ENCODE data around the gene CFAP221.
A peak's percentile ranks its signal among the peaks of the same experiment; 100 is the strongest.

The CFAP221 gene

GRCh38 chr2:119645173-119645855 is 101.1 kb downstream of the CFAP221 start:
- peak; percentile 20 for DNase-seq (ENCODE audit: low spot score)

- no peak for DNase-seq (ENCODE audit: low spot score)
These were observed 101.9 kb downstream of the CFAP221 start for GRCh38 chr2:119646149-119646548.

GRCh38 chr2:119647440-119648169 is 103.4 kb downstream of the CFAP221 start:
- DNase-seq (ENCODE audit: low spot score): peak; percentile 38

- DNase-seq (ENCODE audit: low spot score): peak; percentile 40
These were observed 105.2 kb downstream of the CFAP221 start for GRCh38 chr2:119649364-119649917.

- no peak for DNase-seq (ENCODE audit: low spot score)
These were observed 106.0 kb downstream of the CFAP221 start for GRCh38 chr2:119650206-119650605.

GRCh38 chr2:119650846-119651370 is 106.7 kb downstream of the CFAP221 start:
- DNase-seq (ENCODE audit: low spot score): no peak

- DNase-seq (ENCODE audit: low spot score): no peak
These were observed 113.4 kb downstream of the CFAP221 start for GRCh38 chr2:119657466-119658145.

- peak; percentile 43 for DNase-seq (ENCODE audit: low spot score)
These were observed 115.5 kb downstream of the CFAP221 start for GRCh38 chr2:119659601-119660342.

GRCh38 chr2:119660343-119660658 is 116.1 kb downstream of the CFAP221 start:
- no peak for DNase-seq (ENCODE audit: low spot score)

- no peak for DNase-seq (ENCODE audit: low spot score)
These were observed 118.0 kb downstream of the CFAP221 start for GRCh38 chr2:119662297-119662696.

- DNase-seq (ENCODE audit: low spot score): no peak
These were observed 124.3 kb downstream of the CFAP221 start for GRCh38 chr2:119668546-119668945.

- peak; percentile 9 for DNase-seq (ENCODE audit: low spot score)
These were observed 126.8 kb downstream of the CFAP221 start for GRCh38 chr2:119671016-119671415.

- DNase-seq (ENCODE audit: low spot score): no peak
These were observed 127.5 kb downstream of the CFAP221 start for GRCh38 chr2:119671752-119672151.

- DNase-seq (ENCODE audit: low spot score): no peak
These were observed 128.1 kb downstream of the CFAP221 start for GRCh38 chr2:119672161-119672862.

- no peak for DNase-seq (ENCODE audit: low spot score)
These were observed 129.5 kb downstream of the CFAP221 start for GRCh38 chr2:119673796-119674195.

GRCh38 chr2:119674711-119675500 is 130.7 kb downstream of the CFAP221 start:
- no peak for DNase-seq (ENCODE audit: low spot score)

GRCh38 chr2:119678021-119678656 is 133.9 kb downstream of the CFAP221 start:
- DNase-seq (ENCODE audit: low spot score): peak; percentile 29

- DNase-seq (ENCODE audit: low spot score): no peak
These were observed 135.2 kb downstream of the CFAP221 start for GRCh38 chr2:119679526-119679837.

- DNase-seq (ENCODE audit: low spot score): no peak
These were observed 135.6 kb downstream of the CFAP221 start for GRCh38 chr2:119679846-119680245.

Measured in kidney tubule cell (primary cell).